Kidney (tissue), 14 donors: Measurements from ENCODE around the gene ENOSF1. TPM values are rescaled to one million over a fixed set of nuclear protein-coding genes. Genes with fewer than 3 reads are reported as not detected.

Experiments
- DNase-seq, 5 donors: peaks; one replicate each; pipeline ENCODE4 v3.0.0-alpha.2; 2013 to 2020
- FAIRE-seq: peaks from 2 replicates; lab custom pipeline; 2012; peaks lifted over from hg19 to GRCh38; lab: Jason Lieb, UNC
- H3K27ac ChIP-seq, 2 donors: one replicate each; pipeline ENCODE4 v1.7.0; 2013; ENCODE audit warnings: low read depth in 2 of 2, low read length in 2 of 2, inconsistent platforms in 1 of 2
- H3K27me3 ChIP-seq: one replicate; pipeline ENCODE4 v1.7.1; 2013; ENCODE audit warnings: low read length, inconsistent platforms; ENCODE audit not compliant: control insufficient read depth, insufficient read depth
- H3K36me3 ChIP-seq, 3 donors: one replicate each; pipeline versions ENCODE4 v1.7.0 to v1.7.1; 2013; ENCODE audit warnings: low read length in 3 of 3, control low read depth in 1 of 3, inconsistent platforms in 1 of 3; ENCODE audit not compliant: insufficient read depth in 3 of 3, control insufficient read depth in 2 of 3
- H3K4me1 ChIP-seq, 3 donors: one replicate each; pipeline versions ENCODE4 v1.7.0 to v1.7.1; 2013; ENCODE audit warnings: low read length in 3 of 3, inconsistent platforms in 1 of 3, low read depth in 1 of 3; ENCODE audit not compliant: control insufficient read depth in 2 of 3, insufficient read depth in 2 of 3
- H3K4me3 ChIP-seq, 3 donors: one replicate each; pipeline versions ENCODE4 v1.7.0 to v1.8.1; 2013; ENCODE audit warnings: low read length in 3 of 3, control low read depth in 1 of 3, inconsistent platforms in 1 of 3
- H3K9ac ChIP-seq, 3 donors: one replicate each; pipeline versions ENCODE4 v1.7.0 to v1.7.1; 2013; ENCODE audit warnings: low read length in 3 of 3, control low read depth in 1 of 3, inconsistent platforms in 1 of 3
- H3K9me3 ChIP-seq, 3 donors: one replicate each; pipeline versions ENCODE4 v1.7.0 to v1.7.1; 2013; ENCODE audit warnings: low read length in 3 of 3, control low read depth in 1 of 3, inconsistent platforms in 1 of 3; ENCODE audit not compliant: control insufficient read depth in 2 of 3, insufficient read depth in 1 of 3
- intact Hi-C: fragments of 100-400 bp; cut with DNase I; formaldehyde crosslinking; loops from one replicate; pipeline ENCODE4 v1.11.1; 2022
- polyA plus RNA-seq: library from polyadenylated mRNA; stranded (reverse); fragments of 350-450 nt; fragmentation: Illumina TruSeq; extraction: RNeasy Lipid Tissue Mini Kit (QIAGEN cat#74804); gene quantifications from one replicate; pipeline ENCODE4 v1.2.3, GENCODE V29; 2014; ENCODE audit warnings: low read depth, low replicate concordance; ENCODE audit not compliant: insufficient read depth
- total RNA-seq: library from RNA; stranded (reverse); fragmentation: NEBNext Ultra II Directional; extraction: Animal tissue kit (Norgen Biotek cat#: 25700); gene quantifications from one replicate; pipeline ENCODE4 v1.2.1, GENCODE V29; 2021
- TF ChIP-seq, protein P1 (sequence below): IDR thresholded peaks from 3 replicates; pipeline ENCODE4 v1.5.1; 2012; ENCODE audit warnings: mild to moderate bottlenecking, moderate library complexity, borderline replicate concordance; ENCODE audit not compliant: insufficient read depth; ENCODE audit errors: extremely low read depth
- donor health status: control.
- donor health status: control.
- donor health status: control.
- donor health status: control.
- donor health status: control.
- donor health status: DM: yes; HTN: yes; CAD: no.
- donor health status: Normal renal cell carcinoma (clear cell type).

Gene ENOSF1
- total and polyA plus RNA-seq, 2 donors from 2014 or later: 110 to 132 TPM

DNA sequence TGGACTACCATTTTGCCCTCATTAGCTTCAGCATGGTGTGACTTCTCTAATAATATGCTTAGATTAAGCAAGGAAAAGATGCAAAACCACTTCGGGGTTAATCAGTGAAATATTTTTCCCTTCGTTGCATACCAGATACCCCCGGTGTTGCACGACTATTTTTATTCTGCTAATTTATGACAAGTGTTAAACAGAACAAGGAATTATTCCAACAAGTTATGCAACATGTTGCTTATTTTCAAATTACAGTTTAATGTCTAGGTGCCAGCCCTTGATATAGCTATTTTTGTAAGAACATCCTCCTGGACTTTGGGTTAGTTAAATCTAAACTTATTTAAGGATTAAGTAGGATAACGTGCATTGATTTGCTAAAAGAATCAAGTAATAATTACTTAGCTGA, 38.7 kb downstream of the ENOSF1 start:
- no peak overlapping the region for H3K4me3 ChIP-seq
- no peaks in the 10 kb centered on the region for H3K27me3 ChIP-seq
- FAIRE-seq (no peak), DNase-seq (no peak)
- H3K9ac ChIP-seq: no peak overlapping the region
- H3K36me3 ChIP-seq: peaks cover 11 to 61% (median 22%) of the 10 kb centered on the region in 3 donors
- intact Hi-C loops: no loop called here
- H3K9me3 ChIP-seq: no peaks in the 10 kb centered on the region
- TF ChIP-seq, protein P1, sequence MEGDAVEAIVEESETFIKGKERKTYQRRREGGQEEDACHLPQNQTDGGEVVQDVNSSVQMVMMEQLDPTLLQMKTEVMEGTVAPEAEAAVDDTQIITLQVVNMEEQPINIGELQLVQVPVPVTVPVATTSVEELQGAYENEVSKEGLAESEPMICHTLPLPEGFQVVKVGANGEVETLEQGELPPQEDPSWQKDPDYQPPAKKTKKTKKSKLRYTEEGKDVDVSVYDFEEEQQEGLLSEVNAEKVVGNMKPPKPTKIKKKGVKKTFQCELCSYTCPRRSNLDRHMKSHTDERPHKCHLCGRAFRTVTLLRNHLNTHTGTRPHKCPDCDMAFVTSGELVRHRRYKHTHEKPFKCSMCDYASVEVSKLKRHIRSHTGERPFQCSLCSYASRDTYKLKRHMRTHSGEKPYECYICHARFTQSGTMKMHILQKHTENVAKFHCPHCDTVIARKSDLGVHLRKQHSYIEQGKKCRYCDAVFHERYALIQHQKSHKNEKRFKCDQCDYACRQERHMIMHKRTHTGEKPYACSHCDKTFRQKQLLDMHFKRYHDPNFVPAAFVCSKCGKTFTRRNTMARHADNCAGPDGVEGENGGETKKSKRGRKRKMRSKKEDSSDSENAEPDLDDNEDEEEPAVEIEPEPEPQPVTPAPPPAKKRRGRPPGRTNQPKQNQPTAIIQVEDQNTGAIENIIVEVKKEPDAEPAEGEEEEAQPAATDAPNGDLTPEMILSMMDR: no peak
- no peaks in the 10 kb centered on the region for H3K4me1 ChIP-seq
- no peak overlapping the region for H3K27ac ChIP-seq

DNA sequence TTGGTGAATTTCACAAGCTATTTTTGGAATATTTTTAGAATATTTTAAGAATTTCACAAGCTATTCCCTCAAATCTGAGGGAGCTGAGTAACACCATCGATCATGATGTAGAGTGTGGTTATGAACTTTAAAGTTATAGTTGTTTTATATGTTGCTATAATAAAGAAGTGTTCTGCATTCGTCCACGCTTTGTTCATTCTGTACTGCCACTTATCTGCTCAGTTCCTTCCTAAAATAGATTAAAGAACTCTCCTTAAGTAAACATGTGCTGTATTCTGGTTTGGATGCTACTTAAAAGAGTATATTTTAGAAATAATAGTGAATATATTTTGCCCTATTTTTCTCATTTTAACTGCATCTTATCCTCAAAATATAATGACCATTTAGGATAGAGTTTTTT, 39.1 kb downstream of the ENOSF1 start:
- H3K4me1 ChIP-seq: no peaks in the 10 kb centered on the region
- TF ChIP-seq, protein P1: no peak
- FAIRE-seq: no peak
- no peak overlapping the region for H3K9ac ChIP-seq
- no peak for DNase-seq
- intact Hi-C loops: no loop called here
- H3K36me3 ChIP-seq: peaks cover 11 to 57% (median 22%) of the 10 kb centered on the region in 3 donors
- no peak overlapping the region for H3K27ac ChIP-seq
- no peaks in the 10 kb centered on the region for H3K27me3 ChIP-seq
- no peak overlapping the region for H3K4me3 ChIP-seq
- H3K9me3 ChIP-seq: no peaks in the 10 kb centered on the region

DNA sequence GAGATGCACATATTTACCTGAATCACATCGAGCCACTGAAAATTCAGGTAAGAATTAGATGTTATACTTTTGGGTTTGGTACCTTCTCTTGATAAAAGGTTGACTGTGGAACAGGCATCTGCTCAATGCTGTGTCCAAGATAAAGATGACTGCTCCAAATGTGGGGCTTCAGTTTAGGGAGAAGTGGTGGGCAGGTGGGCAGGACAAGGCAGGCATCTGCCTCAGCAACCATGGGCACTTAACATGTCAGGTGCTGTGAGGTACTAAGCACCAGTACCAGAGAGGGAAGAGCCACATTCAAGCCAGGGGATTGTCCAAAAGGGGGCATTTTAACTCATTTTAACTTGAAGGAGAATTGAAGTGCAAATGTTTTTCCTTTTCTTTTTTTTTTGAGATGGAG, 41.0 kb downstream of the ENOSF1 start:
- TF ChIP-seq, protein P1: no peak
- no peak overlapping the region for H3K27ac ChIP-seq
- DNase-seq (no peak), FAIRE-seq (no peak)
- H3K4me1 ChIP-seq: peaks cover 0 to 4% (median 0%) of the 10 kb centered on the region in 3 donors
- H3K9me3 ChIP-seq: no peaks in the 10 kb centered on the region
- no peak overlapping the region for H3K4me3 ChIP-seq
- intact Hi-C loops: no loop called here
- H3K27me3 ChIP-seq: no peaks in the 10 kb centered on the region
- H3K9ac ChIP-seq: no peak overlapping the region
- peaks cover 12 to 44% (median 12%) of the 10 kb centered on the region in 3 donors for H3K36me3 ChIP-seq

DNA sequence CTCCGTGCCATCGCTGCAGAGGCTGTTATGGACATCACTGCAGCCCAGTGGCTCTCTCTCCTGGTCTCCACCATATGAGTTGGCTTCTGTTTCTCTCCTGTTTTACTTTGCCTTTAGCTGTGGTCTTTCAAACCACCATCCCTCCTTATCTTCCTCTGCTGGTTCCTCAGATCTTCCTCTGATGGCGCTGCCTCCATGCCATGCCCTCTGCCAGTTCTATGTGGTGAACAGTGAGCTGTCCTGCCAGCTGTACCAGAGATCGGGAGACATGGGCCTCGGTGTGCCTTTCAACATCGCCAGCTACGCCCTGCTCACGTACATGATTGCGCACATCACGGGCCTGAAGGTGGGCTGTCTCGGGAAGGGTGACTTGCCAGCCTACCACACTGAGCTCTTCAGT, 41.9 kb downstream of the ENOSF1 start:
- Histone ChIP-seq H3K4me1 (peaks cover 0 to 4% (median 0%) of the 10 kb centered on the region in 3 donors), H3K9me3 (no peaks in the 10 kb centered on the region), H3K27me3 (no peaks in the 10 kb centered on the region), H3K36me3 (peaks cover 12 to 37% (median 14%) of the 10 kb centered on the region in 3 donors), H3K27ac (no peak overlapping the region), H3K4me3 (no peak overlapping the region), H3K9ac (no peak overlapping the region)
- DNase-seq (no peak), FAIRE-seq (no peak)
- intact Hi-C loops: no loop called here
- TF ChIP-seq, protein P1: no peak
